SKM-1 (cell line): Measurements from ENCODE around the gene MRPS18A.
A peak's percentile ranks its signal among the peaks of the same experiment; 100 is the strongest.
"Not testable (repeated sequence)": the region's sequence is repeated elsewhere in the genome, so short reads cannot be mapped to it uniquely, and the experiment has no call there.

ENCODE experiments used
- DNase-seq: peaks from one replicate; lab custom pipeline; 2025; ENCODE audit not compliant: unreplicated experiment; lab: John Stamatoyannopoulos, UW

MRPS18A gene

DNA sequence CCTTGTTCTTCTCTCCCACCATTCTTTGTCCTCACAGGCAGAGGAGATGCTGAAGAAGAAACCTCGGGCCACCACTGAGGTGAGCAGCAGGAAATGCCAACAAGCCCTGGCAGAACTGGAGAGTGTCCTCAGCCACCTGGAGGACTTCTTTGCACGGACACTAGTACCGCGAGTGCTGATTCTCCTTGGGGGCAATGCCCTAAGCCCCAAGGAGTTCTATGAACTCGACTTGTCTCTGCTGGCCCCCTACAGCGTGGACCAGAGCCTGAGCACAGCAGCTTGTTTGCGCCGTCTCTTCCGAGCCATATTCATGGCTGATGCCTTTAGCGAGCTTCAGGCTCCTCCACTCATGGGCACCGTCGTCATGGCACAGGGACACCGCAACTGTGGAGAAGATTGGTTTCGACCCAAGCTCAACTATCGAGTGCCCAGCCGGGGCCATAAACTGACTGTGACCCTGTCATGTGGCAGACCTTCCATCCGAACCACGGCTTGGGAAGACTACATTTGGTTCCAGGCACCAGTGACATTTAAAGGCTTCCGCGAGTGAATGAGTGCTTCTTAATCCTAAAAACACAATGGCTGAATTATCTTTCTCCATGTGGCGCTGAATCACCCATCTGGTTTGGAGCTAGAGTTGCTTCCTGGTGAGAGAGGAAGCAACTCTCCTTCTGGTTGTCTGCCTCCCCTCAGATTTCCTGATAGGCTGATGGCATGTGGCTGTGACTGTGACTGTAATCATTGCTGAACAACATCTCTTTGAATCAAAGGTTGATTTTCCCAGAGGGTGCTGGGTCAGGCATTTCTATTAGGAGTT lies 47.4 kb downstream of the MRPS18A start:
- no peak for DNase-seq

DNA sequence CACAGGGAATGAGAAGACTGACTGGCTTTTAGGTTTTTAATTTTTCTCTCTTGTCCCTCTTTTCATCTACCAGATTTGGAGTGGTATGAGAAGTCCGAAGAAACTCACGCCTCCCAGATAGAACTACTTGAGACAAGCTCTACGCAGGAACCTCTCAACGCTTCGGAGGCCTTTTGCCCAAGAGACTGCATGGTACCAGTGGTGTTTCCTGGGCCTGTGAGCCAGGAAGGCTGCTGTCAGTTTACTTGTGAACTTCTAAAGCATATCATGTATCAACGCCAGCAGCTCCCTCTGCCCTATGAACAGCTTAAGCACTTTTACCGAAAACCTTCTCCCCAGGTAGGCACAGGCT lies 51.3 kb downstream of the MRPS18A start:
- DNase-seq = no peak

DNA sequence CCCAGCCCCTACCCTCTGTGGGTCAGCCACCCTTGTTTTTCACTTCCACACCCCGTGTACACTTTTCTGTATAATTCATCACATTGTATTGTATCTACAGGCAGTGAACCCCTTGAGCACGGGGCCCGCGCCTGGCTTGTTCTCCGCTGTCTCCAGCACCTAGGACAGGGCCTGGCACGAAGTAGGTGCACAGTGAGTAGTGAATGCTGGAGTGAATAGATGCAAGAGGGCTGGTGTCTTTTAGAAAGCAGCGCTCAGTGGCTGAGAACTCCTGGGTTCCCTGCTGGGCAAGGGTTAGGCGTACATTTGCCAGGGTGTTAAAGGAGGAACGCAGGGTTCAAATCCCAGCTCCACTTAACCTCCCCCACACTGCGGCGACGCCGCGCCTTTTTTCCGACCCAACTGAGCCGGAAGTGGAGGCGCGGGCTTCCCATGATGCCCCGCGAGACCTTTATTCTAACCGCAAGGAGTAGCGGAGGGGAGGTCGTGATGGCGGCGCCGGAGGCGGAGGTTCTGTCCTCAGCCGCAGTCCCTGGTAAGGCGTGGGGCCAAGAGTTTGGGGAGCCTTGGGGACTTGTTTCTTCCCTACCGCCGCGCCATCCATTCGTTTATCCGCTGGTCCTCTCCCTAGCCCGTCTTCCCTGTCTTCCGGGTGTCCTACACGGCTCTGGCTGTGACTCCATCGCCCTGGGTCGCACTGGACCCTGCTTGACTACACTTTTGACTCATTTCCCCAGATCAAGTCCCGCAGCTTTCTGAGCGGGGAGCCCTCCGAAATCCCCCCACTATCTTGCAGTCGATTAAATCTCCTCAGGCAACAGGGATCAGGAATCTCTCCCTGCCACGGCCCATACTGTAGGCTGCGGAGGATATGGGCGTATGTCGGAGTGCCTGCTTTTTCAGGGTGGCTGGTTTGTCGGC lies 51.9 kb downstream of the MRPS18A start, which contains the start of gene MAD2L1BP:
Gene MAD2L1BP (plus strand): TSS at position 454 of the 921 bp plus-strand sequence. CDS start 36 bp downstream, at position 490.
- DNase-seq = peak; percentile 79

DNA sequence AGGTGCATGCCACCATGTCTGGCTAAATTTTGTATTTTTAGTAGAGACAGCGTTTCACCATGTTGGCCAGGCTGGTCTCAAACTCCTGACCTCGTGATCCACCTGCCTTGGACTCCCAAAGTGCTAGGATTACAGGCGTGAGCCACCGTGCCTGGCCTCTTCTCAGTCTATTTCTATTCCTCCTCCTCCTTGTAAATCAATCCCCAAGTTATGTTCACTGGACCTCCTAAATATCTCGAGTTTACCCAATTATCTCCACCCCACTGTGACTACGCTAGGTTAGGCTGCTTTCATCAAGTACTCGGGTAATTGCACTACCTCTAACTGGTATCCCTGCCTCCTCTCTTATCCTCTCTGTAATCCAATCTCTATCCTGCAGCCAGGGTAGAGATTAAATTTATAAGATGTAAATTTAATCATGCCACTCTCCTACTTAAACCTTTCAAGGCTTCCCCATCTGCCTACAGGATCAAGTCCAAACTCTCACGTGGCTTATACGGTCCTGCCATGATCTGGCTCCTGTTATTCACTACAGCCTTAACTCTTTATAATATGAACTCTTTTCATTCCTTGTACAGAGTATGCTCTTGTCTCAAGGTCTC lies 52.8 kb downstream of the MRPS18A start:
- no peak for DNase-seq

DNA sequence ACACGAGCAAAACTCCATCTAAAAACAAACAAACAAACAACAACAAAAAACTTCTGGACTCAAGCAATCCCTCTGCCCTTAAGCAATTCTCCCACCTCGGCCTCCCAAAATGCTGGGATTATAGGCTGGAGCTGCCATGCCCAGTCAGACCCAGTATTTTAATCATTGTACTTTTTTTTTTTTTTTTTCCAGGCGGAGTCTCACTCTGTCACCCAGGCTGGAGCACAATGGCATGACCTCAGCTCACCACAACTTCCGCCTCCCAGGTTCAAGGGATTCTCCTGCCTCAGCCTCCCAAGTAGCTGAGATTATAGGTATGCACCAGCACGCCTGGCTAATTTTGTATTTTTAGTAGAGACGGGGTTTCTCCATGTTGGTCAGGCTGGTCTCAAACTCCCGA lies 54.6 kb downstream of the MRPS18A start:
- DNase-seq = not testable (repeated sequence)

DNA sequence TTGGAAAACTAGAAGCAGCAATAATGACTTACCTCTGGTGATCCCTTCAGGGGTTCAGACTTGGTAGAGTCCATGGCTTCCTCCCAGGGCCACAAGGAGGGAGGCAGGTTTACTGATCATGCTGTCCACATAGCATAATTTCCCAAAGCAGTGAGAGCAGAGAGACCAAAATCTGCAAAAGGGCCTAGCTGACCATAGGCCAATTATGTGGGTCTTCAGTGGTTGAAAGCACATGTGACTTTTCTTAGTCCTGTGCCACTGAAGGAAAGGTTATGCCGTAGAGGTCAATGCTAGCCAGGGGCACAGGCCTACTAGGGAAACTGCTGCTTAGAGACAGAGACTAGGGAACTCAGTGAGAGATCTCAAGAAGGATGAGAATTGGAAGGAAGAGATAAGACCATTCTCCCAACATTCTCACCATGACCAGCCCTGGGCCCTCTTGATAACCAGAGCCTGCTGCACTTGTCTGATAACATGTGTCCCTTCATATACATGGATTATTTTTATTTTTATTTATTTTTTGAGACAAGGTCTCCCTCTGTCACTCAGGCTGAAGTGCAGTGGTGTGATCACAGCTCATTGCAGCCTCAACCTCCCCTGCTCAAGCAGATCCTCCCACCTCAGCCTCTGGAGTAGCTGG lies 56.5 kb downstream of the MRPS18A start:
- DNase-seq = no peak

DNA sequence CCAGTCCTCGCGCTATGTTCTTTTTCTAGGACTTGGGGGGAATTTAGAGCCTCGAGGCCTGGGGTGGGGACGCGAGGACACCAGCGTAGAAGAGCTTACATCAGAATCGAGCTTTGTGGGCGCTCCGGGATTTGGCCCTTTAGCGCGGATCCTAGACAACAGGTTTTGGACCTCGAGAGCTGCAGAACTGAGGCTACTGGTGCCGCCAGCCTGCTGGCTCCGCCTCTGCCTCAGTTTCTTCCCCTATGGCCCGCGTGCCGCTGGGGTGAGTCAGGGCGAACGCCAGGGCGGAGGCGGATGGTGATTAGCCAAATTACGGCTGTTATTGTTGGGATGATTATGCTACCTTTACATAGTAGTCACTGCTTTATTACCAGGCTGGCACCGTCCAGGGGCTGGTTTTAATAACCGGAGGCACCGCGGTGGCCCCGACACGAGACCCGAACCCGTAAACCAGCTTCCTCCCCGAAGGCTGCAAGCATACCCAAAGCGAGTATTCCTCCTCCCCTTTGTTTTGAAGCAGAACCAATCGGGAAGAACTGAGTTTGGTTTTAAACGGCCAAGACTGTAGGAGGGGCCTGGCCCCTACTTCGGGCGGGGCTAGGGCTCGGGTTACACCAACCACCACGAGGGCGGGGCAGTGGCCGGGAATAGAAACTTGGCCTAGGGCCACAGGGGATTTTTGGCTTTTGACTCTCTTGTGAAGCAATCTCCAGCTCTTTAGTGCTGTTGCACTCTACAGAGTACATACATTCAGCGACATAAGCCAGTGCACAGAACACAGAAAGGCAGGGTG lies 57.9 kb downstream of the MRPS18A start:
- DNase-seq = peak; percentile 96

DNA sequence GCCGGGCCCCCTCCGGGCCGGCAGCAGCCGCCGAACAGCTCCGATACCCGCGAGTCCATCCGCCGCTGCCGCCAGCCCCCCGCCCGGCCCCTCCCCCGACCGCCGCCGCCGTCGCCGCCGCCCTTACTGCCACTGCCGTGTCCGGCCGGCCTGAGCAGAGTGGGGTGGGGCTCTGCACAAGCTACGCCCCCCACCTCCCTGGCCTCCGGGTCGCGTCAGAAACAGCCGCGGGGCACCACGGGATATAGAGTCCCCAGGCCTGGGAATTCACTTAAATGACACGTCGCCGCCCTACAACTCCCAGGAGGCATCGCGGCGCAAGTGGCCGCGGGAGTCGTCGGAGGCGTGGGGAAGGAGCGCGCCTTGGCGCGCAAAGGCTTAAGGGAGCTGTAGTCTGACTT lies 58.5 kb downstream of the MRPS18A start, which contains the start of gene GTPBP2:
Gene GTPBP2 (minus strand): TSS at position 161 of the 401 bp plus-strand sequence. CDS start 102 bp downstream, at position 59.
- DNase-seq = peak; percentile 98

DNA sequence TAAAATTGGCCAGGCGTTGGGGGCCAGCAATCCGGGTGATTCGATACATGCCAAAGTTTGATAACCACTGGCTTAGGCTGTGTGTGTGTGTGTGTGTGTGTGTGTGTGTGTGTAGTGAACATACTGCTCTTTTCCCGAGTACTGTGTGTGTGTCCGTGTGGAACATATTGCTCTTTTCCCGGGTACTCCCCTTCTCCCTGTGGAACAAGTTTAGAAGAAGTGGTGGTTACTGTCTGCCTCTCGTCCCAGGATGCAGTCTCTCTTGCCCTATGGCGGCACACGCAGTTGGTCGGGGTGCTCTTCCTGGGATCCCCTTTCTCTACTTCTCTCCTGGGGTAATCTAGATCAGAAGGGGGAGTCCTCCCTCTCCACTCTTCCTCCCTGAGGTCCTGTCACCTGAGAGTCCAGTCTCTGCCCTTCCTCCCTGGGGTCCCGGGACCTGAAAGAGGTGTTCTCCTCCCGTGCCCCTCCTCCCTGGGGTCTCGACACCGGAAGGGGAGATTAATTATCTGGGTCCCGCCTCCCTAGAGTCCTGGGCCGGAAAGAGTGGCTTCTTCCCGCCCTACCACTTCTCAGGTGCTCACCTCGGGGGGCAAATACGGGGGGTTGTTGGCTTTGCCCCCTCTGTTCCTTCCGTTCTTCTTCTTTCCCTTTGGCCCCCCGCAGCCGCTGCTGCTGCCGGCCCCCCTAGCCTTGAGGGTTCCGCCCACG lies 59.0 kb downstream of the MRPS18A start:
- DNase-seq = no peak

DNA sequence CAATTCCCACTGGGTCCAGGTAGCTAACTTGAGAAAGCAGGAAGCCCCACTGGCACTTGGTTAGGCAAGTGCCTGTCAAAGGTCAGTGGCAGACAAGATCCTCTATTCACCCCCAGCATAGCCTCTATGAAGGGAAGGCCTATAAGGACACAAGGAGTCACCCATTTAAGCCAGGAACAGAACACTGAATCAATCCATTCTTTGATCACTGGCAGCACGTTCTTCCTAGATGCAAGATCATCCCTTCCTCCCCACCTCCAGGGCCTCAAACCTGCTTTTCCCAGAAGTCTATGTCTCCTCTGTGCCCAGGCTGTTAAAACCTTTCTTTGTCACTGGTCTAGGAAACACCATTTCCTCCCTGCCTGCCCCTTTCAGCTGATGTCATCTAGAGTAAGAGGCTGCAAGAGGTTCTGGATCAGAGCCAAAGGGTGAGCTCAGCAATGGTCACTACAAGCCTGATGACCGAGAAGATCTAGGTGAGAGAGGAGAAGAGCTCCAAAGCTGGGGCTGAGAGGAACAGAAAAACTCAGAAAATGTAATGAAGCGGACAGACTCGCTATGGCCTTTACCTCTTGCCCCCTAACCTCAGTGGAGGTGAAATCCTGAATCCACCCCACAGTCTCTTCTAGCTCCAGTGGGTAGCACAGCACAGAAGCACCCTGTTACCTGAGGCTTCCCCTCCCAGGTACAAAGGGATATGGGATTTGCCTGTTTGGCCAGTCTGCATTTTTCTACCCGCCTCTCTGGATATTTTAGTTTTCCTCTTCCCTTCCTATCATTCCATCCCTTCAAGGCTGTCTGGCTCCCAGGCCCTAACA lies 60.4 kb downstream of the MRPS18A start:
- peak; percentile 49 for DNase-seq

DNA sequence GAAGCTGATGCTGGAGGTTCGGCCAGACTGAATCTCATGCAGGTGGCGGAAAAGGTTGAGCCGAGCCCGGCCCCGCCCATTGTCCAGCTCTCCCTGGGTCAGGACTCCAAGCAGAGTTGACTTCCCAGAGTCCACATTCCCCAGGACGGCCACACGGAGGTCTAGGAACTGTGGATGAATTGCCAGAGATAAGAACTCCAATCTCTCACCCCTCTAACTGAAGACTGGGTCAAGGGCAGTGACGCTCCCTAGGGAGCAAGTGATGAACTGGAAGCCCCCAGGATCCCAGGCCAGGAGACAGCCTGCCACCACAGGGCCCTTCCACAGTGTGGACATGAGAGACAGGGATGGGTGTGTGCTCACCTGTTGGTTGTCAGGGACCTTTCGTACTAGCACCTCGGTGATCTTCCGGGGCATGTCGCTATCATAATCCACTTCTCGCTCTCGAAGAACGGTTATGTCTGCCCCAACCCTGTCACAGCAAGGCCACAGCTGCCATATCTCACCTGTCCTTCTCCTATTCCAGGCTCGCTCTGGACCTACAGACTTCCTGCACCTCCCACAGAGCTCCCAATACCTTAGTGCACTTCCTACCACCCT lies 62.1 kb downstream of the MRPS18A start:
- DNase-seq = no peak

DNA sequence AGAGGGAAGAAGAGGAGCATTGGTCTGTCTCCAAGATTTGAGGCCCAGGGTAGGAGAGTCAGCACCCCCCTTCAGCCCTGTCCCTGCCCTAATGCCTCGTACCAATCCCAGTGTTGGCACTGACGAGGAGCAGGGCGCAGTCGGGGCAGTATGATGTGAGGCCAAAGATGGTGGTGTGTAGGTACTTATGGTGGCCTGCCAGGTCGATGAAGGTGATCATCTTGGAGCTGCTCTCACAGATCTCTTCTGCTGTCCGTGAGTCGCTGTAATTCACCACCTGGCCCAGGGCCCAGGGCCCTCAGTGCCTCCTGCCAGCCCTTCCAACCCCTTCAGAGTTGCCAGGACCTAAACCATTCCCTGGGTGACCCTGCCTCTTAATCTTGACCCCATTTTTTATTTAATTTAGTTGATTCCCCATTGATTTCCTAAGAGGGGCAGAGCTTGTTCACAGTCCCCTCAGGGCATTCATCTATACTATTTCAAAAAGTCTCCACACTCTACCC lies 62.8 kb downstream of the MRPS18A start:
- DNase-seq = no peak

DNA sequence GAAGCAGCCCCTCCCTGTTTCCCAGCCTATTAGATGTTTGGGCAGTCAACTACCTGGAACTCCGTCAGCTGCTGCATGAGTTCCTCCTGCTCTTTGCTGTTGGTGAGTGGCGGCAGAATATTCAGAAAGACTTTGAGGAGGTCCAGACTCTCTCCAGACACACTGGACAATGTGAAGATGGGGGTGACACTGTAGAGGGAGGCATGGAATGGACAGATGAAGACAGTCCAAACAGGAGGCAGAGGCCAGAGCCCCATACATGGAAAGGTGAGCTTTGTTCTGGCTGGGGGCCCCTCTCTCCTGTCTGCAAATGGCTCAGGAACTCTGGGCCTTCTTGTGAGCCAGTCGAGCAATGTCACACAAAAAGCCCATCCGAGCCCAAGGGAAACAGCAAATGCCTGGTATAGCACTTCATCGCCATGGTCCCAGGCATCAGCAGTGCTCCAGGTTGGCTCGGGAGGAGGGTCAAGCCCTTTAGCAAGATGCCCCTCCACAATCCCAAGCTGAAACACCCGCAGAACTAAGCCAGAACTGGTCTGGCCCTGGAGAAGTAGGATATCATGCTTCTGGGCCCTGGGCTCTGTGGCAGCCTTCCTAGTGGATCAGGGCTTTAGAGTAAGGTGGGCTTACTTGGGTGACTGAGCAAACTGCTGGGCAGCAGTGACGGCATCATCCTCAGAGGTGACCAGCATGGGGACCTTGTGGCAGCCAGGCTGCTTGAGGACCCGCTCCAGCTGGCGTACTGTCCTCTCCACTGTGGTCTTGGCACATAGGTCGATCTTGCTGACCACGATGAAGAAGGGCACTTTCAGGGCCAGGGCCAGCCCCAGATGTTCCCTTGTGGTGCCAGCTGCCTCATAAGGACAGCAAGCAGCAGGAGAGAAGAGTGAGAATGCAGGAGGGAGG lies 63.5 kb downstream of the MRPS18A start:
- DNase-seq = no peak

DNA sequence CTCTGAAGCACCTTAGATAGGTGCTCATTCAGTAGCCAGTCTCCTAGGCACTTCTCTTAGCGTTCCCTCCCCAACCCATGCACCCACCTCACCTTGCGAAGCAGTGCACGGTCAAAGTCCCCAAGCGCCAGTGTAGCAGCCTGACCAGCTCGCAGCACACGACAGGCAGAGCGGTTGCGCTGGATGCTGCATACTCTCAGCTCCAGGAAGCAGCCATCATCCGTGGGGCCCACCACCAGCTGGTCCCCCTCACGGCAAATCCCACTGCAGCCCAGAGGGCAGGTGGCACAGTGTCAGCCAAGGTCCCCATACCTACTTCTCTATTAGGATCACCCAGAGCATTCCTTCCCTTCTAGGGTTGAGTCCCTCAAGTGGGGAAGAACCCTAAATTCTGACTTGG lies 65.0 kb downstream of the MRPS18A start:
- no peak for DNase-seq

DNA sequence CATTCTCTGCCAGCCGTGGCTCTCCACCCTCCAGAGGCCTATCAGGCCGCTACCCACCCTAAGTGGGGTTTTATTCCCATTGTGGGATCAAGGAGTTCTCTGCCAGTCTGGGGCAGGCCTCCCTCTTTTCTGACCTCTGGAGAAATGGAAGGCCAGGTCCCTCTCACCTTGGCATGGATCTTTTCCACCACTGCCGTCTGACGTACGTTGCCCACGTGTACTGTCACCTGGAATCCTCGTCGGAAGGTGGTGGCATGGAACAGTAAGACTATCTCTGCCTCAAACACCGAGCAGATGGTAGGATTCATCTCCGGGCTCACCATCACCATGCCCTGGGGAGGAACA lies 65.8 kb downstream of the MRPS18A start:
- DNase-seq = no peak
